Smooth muscle cell (in vitro differentiated cells): ENCODE data around the gene AP3B2. TPM values are rescaled to one million over a fixed set of nuclear protein-coding genes. Genes with fewer than 3 reads are reported as not detected.

Experiments
- DNase-seq: peaks from one replicate; lab custom pipeline; 2025; ENCODE audit not compliant: unreplicated experiment; lab: John Stamatoyannopoulos, UW
- H2AFZ ChIP-seq: fragments of 200-600 bp; sonication (generic); 2 replicates; pipeline ENCODE4 v1.6.0; 2016; ENCODE audit warnings: antibody characterized with exemption, low read depth, mild to moderate bottlenecking
- H3F3A ChIP-seq: fragments of 200-600 bp; sonication (generic); 2 replicates; pipeline ENCODE4 v1.6.0; 2017; ENCODE audit warnings: antibody characterized with exemption, low read depth
- H3K27ac ChIP-seq: fragments of 200-600 bp; sonication (generic); 2 replicates; pipeline ENCODE4 v1.5.1; 2016; ENCODE audit warnings: low read depth, mild to moderate bottlenecking
- H3K27me3 ChIP-seq: fragments of 200-600 bp; sonication (generic); 2 replicates; pipeline ENCODE4 v1.6.1; 2016; ENCODE audit warnings: low read depth, mild to moderate bottlenecking
- H3K36me3 ChIP-seq: fragments of 200-600 bp; sonication (generic); 2 replicates; pipeline ENCODE4 v1.5.1; 2016; ENCODE audit warnings: low read depth
- H3K4me1 ChIP-seq: fragments of 200-600 bp; sonication (generic); 2 replicates; pipeline ENCODE4 v1.5.1; 2016; ENCODE audit warnings: low read depth
- H3K4me2 ChIP-seq: fragments of 200-600 bp; sonication (generic); 2 replicates; pipeline ENCODE4 v1.6.0; 2016; ENCODE audit warnings: mild to moderate bottlenecking
- H3K4me3 ChIP-seq: fragments of 200-600 bp; sonication (generic); 2 replicates; pipeline ENCODE4 v1.5.1; 2016; ENCODE audit warnings: mild to moderate bottlenecking
- H3K79me2 ChIP-seq: fragments of 200-600 bp; sonication (generic); 2 replicates; pipeline ENCODE4 v1.6.0; 2016; ENCODE audit warnings: low read depth, mild to moderate bottlenecking
- H3K9ac ChIP-seq: fragments of 200-600 bp; sonication (generic); 2 replicates; pipeline ENCODE4 v1.6.0; 2016; ENCODE audit warnings: low read depth
- H3K9me3 ChIP-seq: fragments of 200-600 bp; sonication (generic); replicated peaks from 2 replicates; pipeline ENCODE4 v1.5.1; 2016; ENCODE audit warnings: low read depth
- H4K20me1 ChIP-seq: fragments of 200-600 bp; sonication (generic); 2 replicates; pipeline ENCODE4 v1.6.0; 2016; ENCODE audit warnings: low read depth
- CTCF ChIP-seq: fragments of 200-600 bp; sonication (generic); IDR thresholded peaks from 2 replicates; pipeline ENCODE4 v1.5.1; 2017; ENCODE audit warnings: borderline replicate concordance, mild to moderate bottlenecking, antibody characterized with exemption; ENCODE audit not compliant: insufficient read depth, poor library complexity, severe bottlenecking
- WGBS: methylation state at CpG from one replicate; pipeline ENCODE4 v1.1.7; 2016; ENCODE audit warnings: low lambda C conversion rate; 5-methylcytosine and 5-hydroxymethylcytosine counted together
- polyA plus RNA-seq: library from polyadenylated mRNA; unstranded; fragments of >200 nt; fragmentation: Nextera tagmentation; extraction: Ambion mirVana; gene quantifications from 2 replicates; pipeline ENCODE4 v1.2.1, GENCODE V29; 2016
- total RNA-seq: library from RNA; depleted of rRNA; stranded (reverse); fragments of >200 nt; gene quantifications from 2 replicates; pipeline ENCODE4 v1.2.3, GENCODE V29; 2014

Gene AP3B2
- total and polyA plus RNA-seq, 2 experiments from 2014 or later, result 0.66 to 1.6 TPM

GRCh38 chr15:82749951-82750830 lies 40.5 kb upstream of the AP3B2 start:
- Histone ChIP-seq H3K27ac (peak overlapping the region; percentile 86), H4K20me1 (peaks cover 12% of the 10 kb centered on the region), H3F3A (peaks cover 5% of the 10 kb centered on the region), H3K4me1 (peaks cover 8% of the 10 kb centered on the region), H3K27me3 (no peaks in the 10 kb centered on the region), H2AFZ (peak overlapping the region; percentile 78), H3K79me2 (peaks cover 40% of the 10 kb centered on the region), H3K4me2 (peak overlapping the region; percentile 94), H3K4me3 (peak overlapping the region; percentile 78), H3K9me3 (no peaks in the 10 kb centered on the region), H3K9ac (peak overlapping the region; percentile 86), H3K36me3 (peaks cover 7% of the 10 kb centered on the region)
- TF ChIP-seq CTCF, result no peak
- 1% methylated on average over 47 of the region's 47 CpGs for WGBS
- DNase-seq, result peak; percentile 72

GRCh38 chr15:82748315-82748714 lies 38.6 kb upstream of the AP3B2 start:
- Histone ChIP-seq H2AFZ (no peak overlapping the region), H3K27me3 (no peaks in the 10 kb centered on the region), H3K4me3 (no peak overlapping the region), H3F3A (peaks cover 5% of the 10 kb centered on the region), H4K20me1 (peaks cover 5% of the 10 kb centered on the region), H3K4me2 (no peak overlapping the region), H3K79me2 (peaks cover 28% of the 10 kb centered on the region), H3K4me1 (peaks cover 8% of the 10 kb centered on the region), H3K36me3 (no peaks in the 10 kb centered on the region), H3K9me3 (no peaks in the 10 kb centered on the region), H3K27ac (no peak overlapping the region), H3K9ac (no peak overlapping the region)
- TF ChIP-seq CTCF, result no peak
- no peak for DNase-seq

- H2AFZ ChIP-seq, result no peak overlapping the region
- WGBS, result 93% methylated on average over 1 of the region's 1 CpG
- H3F3A ChIP-seq, result no peaks in the 10 kb centered on the region
- no peaks in the 10 kb centered on the region for H3K27me3 ChIP-seq
- no peaks in the 10 kb centered on the region for H4K20me1 ChIP-seq
- H3K4me1 ChIP-seq, result no peaks in the 10 kb centered on the region
- H3K36me3 ChIP-seq, result no peaks in the 10 kb centered on the region
- no peak overlapping the region for H3K4me3 ChIP-seq
- TF ChIP-seq CTCF, result no peak
- H3K4me2 ChIP-seq, result no peak overlapping the region
- no peaks in the 10 kb centered on the region for H3K9me3 ChIP-seq
- no peak overlapping the region for H3K9ac ChIP-seq
- DNase-seq, result no peak
- H3K79me2 ChIP-seq, result no peaks in the 10 kb centered on the region
- H3K27ac ChIP-seq, result no peak overlapping the region
Observed at GRCh38 chr15:82743810-82744209, 34.1 kb upstream of the AP3B2 start.

GRCh38 chr15:82742134-82742533 lies 32.5 kb upstream of the AP3B2 start:
- H3K9me3 ChIP-seq, result no peaks in the 10 kb centered on the region
- no peak overlapping the region for H2AFZ ChIP-seq
- DNase-seq, result no peak
- peak overlapping the region; percentile 38 for H3K9ac ChIP-seq
- H3K79me2 ChIP-seq, result no peaks in the 10 kb centered on the region
- H3K27ac ChIP-seq, result peak overlapping the region; percentile 79
- no peaks in the 10 kb centered on the region for H3K27me3 ChIP-seq
- no peaks in the 10 kb centered on the region for H3K4me1 ChIP-seq
- no peaks in the 10 kb centered on the region for H3K36me3 ChIP-seq
- no peak overlapping the region for H3K4me3 ChIP-seq
- no peak overlapping the region for H3K4me2 ChIP-seq
- no peaks in the 10 kb centered on the region for H3F3A ChIP-seq
- 63% methylated on average over 3 of the region's 3 CpGs for WGBS
- TF ChIP-seq CTCF, result no peak
- H4K20me1 ChIP-seq, result no peaks in the 10 kb centered on the region
